ENCODE measurements around the gene GATB.

The GATB gene

DNA sequence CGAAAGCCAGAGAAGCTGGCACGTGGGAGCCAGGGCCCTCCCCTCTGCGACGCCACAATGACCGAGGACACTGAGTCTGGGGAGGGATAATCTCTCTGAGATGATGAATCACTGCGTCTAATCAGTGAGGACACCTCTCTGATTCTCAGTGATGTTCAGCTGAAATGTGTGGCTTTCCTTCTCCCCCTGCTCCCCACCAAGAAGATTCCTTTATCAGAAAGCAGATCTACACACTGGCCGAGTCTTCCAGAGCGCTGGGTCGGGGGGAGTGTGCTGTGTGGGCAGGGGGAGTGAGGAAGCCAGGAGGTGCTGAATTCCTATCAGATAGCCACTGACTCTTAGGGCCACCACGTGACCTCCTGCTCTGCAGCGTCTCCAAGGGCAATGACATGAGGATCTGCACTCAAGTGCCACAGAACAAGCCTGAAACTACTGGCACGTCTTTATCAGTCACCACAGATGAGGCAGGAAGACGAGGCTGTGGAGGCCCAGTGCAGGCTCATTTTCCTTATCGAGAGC is 89.2 kb downstream of the GATB start:
- DNase-seq = peak; percentile 71

DNA sequence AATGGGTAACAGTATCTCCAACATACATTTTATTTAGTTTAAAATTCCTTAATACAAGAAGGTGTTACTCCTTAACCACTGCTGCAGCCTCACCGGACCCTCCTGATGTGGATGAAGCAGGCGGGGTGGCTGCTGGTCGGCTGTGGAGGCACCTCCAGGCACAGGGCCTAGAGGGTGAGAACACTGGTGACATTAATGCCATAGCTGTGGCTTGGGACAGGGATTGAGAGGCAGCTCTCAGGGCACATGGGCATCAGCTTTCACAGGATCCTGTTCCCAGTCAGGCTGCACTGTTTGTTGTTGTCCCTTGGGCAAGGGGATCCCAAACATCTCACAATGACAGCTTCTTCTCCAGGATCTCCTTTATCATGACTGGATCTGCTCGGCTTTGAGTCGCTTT is 90.0 kb downstream of the GATB start:
- DNase-seq = no peak

DNA sequence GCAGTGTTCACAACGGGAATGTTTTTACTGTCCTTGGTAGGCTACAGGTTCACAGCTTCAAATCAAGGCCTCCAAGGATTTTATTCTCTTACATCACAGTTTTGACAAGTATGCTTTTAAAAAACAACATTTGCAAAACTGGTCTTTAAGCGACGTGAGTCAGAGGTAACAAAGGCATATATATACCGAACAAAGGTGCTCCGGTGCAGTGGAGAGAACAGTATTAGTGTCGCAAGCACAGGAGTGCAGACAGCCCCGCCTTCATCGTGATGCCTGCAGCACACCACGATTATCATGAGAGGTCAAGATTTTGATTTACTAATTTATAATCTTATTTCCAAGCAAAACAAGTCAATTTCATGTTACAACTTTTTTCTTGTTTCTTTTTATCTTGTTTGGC is 90.8 kb downstream of the GATB start:
- no peak for DNase-seq

DNA sequence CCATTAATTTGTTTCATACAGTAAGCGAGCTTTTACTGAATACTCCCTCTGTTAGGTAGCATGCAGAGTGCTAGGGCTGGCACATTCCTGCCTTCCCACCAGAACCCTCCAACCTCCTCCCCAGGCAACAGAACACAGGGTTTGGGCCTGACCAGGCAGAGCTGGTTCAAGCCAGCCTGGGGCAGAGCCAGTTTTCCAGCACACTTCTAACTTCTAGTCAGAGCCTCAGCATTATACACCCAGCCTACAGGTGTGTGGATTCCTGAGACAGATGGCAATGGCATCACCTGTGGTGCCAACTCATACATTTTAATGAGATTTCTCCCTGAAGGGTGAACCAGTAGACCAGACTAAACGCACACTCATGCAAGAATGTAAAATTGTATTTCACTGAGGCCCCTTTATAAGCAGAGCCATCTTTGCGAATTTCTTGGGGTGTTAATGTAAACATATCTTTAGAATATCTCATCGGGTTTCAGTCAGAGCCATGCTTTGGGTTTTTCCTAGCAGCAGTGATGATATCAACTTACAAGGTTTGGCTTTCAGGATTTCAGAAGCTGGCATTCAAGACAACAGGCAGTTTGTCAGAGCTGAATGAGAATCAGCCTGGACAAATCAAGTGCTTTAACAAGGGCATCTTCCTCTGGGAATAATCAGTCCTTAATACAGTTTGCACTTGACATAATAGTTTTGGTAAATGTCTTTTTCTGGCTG is 92.0 kb downstream of the GATB start:
- DNase-seq = no peak

DNA sequence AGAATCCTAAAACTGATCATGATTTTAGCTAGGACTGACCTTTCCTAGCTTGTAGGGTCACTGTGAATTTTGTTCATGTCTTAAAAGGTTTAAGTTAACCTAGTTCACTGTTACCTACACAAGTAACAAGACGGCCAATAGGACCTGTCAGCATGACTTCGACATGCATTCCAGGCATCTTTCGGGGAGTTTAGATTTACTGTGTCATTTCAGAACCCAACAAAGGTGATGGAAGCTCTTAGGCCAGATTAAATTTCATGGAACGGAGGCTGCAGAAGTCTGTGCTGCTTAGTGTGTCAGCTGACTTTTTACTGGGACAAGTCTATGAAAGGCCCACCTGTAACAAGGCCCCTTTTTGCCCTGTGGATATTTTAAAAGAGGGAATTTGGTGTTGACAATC is 93.1 kb downstream of the GATB start:
- DNase-seq = no peak

DNA sequence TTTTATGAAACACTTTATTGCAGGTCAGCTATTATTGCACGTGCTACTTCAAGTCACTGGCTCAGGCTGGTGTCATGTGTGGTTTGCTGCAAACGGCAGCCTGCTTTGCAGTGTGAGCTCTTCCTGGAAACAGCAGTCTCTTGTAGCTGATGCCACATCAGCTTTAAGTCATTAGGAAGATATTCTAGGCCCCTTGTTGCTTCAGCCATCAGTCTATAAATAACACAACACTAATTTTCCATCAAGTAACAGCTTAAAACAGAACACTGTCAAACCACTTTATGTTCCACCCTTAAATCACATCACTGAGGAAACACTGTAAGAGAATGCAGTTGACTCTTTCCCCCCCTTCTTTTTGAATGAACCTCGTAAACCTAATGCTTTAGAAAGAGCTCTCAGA is 93.8 kb downstream of the GATB start:
- DNase-seq = no peak

DNA sequence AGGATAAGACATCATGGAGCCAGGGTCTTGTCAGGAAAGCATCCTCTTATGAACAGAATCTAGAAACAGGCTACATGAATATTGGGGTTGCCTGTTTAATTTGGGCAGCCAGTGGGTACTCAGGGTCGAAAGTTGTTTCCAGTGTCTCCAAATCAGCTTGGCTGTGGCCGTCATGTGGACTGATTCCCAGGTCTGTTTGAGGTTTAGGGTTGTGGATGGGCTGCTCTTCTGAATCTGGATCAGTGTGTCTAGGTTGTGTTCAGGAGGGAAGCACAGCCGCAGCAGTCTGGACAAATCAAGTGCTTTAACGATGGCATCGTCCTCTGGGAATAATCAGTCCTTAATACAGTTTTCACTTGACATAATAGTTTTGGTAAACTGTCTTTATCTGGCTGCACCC is 94.3 kb downstream of the GATB start:
- DNase-seq = no peak

DNA sequence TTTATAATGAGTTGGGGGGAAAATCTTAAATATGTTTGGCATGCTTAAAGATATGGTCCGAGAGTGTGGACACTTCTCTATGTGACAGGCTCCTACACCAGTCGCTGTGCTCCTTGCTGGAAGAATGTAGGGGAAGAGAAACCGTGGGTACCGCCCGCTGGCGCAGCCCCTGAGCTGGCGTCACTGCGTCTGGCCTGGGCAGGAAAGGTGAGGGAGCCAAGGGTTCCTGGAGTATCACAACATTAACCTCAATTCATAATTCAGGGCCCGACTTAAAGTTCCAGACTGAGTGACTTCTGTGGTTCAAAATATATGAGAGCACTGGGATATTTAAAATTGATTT is 95.1 kb downstream of the GATB start:
- DNase-seq = no peak

DNA sequence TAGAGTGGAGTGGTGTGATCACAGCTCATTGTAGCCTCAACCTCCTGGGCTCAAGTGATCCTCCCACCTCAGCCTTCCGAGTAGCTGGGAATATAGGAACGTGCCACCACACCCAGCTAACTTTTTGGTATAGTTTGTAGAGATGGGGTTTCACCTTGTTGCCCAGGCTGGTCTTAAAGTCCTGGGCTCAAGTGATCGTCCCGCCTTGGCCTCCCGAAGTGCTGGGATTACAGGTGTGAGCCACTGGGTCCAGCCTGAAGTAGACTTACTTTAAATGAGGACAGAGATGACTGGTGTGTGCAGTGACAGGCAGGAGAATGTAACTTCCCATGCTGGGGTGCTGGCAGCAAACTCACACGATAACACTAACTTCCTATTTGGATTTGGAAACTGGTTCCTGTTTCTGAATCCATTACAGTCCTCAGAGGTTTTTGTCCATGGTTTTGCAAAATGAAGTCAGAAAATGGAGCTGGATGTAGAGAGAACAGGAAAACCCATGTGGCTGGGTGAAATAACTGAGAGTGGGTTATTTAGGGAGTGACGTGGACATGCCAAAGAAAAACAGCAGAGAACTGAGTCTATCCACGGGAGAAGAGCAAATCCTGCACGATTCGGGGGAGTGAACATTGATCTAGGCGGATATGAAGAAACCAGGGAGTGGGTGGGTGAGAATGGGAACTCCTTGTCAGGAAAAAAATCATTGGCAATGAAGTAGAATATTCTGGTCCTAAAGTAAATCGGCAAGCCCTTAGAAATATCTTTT is 95.6 kb downstream of the GATB start:
- no peak for DNase-seq

DNA sequence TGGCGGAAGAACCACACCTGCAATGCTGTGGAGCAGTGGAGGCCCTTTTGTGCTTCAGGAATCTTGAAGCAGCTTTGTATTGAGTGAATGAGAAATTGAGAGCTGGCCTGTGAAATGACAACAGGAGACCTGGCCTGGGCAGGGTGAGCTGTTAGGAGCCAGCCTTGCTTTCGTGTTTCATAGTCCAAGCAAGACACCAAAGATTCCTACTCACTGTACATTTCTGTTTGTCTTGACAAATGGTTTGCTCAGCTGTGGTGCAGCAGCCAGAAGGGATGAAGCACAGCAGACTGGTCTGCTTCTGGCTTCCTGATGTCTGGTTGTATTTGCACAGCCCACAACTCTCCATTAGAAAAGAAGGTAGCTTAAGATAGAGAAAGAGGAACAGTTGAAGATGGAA is 96.5 kb downstream of the GATB start:
- no peak for DNase-seq

DNA sequence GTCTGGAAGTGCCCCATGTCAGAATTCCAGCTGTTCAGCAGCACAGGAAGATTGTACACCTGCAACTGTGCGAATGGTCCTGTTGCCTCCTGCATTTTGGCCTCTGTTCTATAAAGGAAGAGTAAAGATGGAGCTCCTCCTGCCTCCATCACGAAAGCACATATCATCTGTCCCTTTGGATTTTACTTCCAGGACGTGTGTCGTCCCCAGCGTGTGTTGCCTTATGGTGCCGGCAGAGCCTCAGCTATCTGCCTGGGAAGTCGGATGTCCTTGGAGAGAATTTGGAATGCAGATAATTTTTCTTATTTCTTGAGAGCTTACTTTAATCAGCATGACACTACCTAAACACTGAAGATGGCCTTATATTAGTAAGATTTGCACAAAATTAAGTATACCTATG is 97.7 kb downstream of the GATB start:
- no peak for DNase-seq

DNA sequence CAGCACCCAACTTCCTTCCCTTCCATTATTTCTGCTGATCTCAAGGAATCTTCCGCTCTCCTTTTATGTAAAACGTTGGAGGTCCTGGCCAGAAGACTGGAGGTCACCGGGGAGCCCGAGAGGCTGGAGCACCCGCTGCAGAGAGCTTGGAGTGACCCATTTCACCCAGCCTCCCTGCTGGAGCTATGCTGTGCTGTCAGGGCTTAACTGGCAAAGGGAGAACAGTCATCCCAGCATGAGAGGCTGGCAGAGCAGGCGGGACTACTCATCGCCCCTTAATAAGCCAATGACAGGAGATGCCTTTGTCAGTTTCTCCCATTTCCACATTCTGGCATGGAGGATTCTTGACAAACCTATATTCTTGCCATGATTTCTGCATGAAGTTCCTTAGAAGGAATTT is 98.9 kb downstream of the GATB start:
- no peak for DNase-seq

DNA sequence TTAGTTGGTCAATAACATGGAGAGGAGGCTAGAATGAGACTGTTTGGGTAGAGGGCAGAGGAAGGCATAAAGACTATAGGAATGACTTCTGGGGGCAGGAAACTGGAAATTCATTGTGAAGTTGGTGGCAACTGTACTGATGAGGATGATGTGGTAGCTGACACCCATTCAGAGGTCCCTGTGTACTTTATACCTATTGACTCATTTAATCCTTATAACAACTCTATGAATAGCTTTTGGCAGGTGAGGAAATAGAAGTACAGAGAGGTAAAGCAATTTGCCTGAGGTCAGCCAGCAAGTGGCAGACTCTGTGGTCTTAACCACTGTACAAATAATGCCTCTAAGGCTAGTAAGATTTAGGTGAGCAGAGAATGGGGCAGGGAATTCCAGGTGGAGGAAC is 100.1 kb downstream of the GATB start:
- DNase-seq = no peak

DNA sequence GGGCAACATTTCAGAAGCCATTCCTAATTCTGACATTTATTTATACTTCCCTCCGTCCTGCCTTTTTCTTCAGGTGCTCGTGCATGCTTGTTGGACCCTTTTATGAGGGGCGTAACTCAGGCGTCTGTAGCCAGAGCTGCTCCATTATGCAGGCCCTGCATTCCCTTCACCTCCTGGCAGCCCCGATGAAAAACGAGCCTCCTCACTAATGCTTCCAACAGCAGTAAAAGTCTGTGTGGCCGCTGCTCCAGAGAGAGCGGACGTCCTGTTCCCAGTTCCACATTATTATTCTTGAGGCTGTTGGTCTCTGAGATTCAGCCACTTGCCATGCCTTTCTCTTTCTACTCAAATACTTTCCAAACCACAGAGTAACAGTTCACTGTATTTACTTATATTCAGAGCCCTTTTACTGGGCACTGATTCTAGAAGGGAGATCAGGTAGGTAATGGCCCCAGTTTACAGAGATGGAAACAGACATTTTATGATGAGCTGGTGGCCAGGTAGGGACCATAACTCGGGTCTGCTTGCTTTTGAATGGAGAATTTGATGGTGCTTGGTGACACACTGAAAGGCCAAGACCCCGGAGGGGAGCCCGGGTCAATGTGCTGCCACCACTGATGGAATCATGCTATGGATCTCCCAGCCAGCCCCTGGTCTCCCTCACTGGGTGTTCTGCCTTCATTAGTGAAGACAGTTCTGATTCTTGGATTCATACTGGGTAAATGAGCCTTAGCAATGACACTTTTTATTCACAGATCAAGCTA is 101.0 kb downstream of the GATB start:
- DNase-seq = no peak

DNA sequence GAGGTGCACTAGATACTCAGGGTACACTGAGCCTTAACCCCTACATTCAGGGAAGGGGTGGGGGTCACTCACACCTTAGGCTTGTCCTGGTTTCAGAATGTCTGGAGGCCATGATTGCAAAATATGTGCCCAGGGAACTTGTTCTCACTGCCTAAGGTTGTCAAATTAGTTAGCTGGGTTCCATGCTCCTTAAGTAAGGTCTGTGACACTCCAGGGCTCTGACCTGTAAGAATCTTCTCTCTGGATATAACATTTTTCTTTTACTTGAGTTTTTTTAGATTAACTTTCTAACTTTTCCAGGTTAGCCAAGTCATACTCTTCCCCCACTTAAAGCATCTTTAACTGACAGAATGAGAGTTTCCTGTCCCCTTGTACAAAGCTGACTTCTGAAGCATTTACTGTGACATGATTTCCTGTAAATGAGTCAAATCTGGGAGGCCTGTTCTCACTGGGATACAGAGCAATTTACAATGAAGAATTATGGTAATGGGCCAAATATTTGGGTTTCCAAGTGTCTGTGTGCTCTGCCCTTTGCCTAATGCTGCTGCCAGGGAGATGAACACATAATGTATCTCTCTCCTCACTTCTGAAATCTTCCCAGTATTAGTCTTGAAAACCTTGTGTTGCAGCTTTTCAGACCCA is 101.7 kb downstream of the GATB start:
- no peak for DNase-seq

DNA sequence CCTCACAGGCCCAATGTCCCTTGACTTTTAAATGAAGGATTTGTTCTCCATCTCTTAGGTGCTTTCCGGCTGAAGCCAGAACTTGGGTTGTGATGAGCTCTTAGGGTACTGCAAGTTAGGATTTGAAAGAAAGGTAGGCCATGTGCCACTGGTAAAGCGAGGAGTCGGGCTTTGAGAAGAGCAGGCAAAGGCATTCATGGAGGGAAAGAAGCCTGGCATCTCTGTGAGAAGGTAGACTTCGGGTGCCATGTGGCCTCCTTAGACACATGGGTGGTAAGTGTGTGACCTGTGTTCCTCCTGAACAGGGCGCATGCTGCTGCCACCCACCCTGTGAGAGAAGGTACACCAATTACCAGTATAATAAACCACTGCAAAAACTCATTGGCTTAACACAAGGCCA is 102.9 kb downstream of the GATB start:
- DNase-seq = no peak

DNA sequence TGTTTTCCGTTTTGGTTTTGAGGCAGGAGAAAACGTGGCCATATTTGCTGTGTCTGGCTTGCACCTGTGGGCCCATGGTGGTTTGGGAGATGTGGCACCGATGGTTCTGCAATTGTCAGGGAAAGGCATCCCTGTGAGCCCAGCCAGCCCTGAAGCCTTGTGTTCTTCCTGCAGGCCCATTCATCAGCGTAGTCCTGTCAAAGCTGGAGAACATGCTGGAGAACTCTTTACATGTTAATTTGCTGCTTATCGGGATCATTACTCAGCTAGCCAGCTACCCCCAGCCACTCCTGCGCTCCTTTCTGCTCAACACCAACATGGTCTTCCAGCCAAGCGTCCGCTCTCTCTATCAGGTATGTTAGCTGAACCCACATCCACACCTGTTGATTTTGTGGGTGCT is 104.7 kb downstream of the GATB start:
- DNase-seq = no peak

DNA sequence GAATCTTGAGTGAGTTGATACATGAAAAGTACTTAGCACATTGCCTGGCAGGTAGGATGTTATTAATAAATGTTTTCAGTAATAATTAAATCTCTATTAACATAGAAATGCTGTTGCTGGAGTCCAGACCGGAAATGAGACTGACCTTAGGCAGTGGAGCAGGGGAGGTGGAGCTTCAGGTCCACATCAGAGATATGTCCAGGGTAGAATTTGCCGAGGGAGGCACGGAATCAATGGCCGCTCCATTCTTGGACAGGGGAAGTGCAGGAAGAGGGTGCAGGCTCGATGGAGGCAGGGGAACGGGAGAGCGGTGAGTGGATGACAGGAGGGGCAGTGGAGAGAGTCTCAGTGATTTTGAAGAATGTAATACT is 107.3 kb downstream of the GATB start:
- no peak for DNase-seq

DNA sequence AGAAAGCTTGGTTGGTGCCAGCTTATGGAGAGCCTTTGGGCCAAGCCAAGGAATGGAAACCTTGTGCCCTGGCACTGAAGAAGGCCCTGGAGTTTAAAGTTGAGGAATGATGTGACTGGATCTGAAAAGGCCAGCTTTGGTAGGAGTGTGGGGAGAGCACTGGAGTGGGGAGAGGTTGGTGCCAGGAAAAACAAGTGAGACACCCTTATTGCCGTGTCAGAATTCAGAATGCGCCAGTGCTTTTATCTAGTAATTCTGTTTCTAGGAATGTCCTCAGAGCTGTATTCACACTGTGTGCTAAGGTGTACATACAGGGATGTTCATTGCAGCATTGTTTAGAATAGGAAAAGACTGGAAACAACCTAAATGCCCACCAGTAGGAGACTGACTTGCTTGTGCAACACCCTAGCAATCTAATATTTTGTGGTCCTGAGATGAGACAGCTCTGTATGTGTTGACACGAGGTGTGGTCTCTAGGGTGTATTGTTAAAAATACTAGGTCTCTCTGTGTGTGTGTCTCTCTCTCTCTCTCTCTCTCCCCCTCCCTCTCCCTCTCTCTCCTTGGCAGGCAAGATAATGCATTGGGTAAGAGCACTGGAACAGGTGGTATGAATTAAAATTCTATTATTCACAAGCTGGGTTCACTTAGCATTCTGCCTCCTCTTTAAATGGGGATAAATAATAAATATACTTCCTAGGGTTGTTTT is 107.8 kb downstream of the GATB start:
- peak; percentile 53 for DNase-seq

DNA sequence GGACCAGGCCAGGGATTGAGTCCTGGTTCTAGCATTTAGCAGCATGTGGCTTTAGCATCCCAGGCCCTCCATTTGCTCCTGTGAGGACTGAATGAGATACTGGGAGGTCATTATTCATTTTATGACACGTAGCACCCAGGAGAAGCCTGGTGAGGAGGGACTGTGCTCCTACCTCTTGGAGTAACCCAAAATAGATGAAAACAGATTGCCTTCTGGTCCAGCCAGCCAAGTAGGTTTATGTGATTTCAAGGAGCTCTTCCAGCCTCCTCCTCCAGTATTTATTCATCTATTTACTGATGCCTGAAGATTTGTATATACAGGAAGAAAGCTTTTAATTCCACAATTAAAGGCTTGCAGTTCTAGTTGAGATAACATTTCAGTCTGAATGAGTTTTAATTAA is 109.3 kb downstream of the GATB start:
- no peak for DNase-seq

DNA sequence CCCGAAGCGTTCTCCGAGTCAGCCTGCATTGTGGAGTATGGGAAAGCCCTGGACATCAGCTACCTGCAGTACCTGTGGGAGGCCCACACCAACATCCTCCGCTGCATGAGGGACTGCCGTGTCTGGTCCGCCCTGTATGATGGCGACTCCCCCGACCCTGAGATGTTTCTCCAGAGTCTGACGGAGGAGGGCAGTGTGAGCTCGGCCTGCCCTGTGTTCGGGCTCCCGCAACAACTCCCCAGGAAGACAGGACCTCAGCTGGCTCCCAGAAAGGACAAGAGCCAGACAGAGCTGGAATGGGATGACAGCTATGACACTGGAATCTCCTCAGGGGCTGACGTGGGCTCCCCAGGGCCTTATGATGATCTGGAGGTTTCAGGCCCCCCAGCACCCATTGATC is 111.3 kb downstream of the GATB start:
- no peak for DNase-seq

DNA sequence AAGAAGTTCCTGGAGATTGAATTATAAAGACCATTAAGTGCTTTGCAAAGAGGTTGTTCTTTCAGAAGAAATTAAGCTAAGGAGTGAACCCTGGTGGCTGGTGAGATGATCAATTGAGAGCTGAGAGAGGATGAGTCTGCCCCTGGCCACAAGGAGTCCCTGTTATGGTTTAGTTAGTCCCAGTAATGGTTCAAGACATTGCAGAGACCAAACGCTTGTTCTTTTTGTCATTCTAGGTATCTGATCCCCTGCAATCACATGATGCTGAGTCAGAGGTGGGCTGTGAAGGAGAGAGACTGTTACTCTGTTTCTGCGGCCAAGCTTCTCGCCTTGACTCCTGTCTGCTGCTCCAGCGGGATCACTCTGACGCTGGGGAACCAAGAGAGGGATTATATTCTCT is 114.5 kb downstream of the GATB start:
- no peak for DNase-seq

DNA sequence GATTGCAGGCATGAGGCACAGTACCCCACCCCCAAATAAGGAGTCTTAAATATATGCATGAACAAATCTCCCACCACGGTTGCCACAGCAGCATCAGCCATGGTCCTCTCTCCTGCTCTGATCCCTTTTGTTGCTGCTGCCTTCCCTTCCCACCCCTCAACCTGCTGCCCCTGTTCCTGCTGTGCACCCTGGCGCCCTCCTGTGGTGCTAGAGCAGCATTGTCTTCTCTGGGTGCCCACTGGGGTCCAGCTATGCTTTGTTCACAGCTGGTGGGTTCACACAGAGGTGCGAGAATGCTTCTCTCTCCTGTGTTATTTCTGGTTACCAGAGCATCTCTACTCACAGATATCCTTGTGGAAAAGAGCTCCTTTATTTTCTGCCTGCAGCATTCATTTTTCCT is 116.2 kb downstream of the GATB start:
- peak; percentile 65 for DNase-seq

All from eye (tissue), 1 donor.